Thoracic aorta (tissue), 2 donors: ENCODE data around the gene GJB1. TPM values are rescaled to one million over a fixed set of nuclear protein-coding genes. Genes with fewer than 3 reads are reported as not detected.

ENCODE experiments used
- ATAC-seq: fragments of 150-250 bp; one replicate; pipeline ENCODE4 v1.8.0; 2017; ENCODE audit warnings: low read depth; ENCODE audit not compliant: insufficient number of reproducible peaks, low FRiP score
- DNase-seq: peaks from one replicate; pipeline ENCODE4 v3.0.0-alpha.2; 2020; ENCODE audit warnings: low spot score
- H3K27ac ChIP-seq, 2 donors: fragments of 200-600 bp; sonication (generic); 1 replicate in 1 of 2; 2 replicates in 1 of 2; pipeline ENCODE4 v1.5.1; 2016; ENCODE audit warnings: mild to moderate bottlenecking in 2 of 2, moderate library complexity in 2 of 2
- H3K27me3 ChIP-seq: fragments of 200-600 bp; sonication (generic); replicated peaks from 2 replicates; pipeline ENCODE4 v1.6.0; 2016; ENCODE audit warnings: mild to moderate bottlenecking; ENCODE audit not compliant: insufficient read depth
- H3K36me3 ChIP-seq: fragments of 200-600 bp; sonication (generic); one replicate; pipeline ENCODE4 v1.5.1; 2016
- H3K4me1 ChIP-seq, 2 donors: fragments of 200-600 bp; sonication (generic); 1 replicate in 1 of 2; 2 replicates in 1 of 2; pipeline versions ENCODE4 v1.5.1 to v1.6.0; 2016; ENCODE audit warnings: low read depth in 2 of 2, mild to moderate bottlenecking in 1 of 2; ENCODE audit not compliant: control insufficient read depth in 1 of 2
- H3K4me3 ChIP-seq: fragments of 200-600 bp; sonication (generic); 2 replicates; pipeline ENCODE4 v1.5.1; 2016; ENCODE audit warnings: mild to moderate bottlenecking
- H3K9me3 ChIP-seq: fragments of 200-600 bp; sonication (generic); 2 replicates; pipeline ENCODE4 v1.5.1; 2016
- CTCF ChIP-seq: fragments of 200-600 bp; sonication (generic); IDR thresholded peaks from one replicate; pipeline ENCODE4 v1.5.1; 2019; ENCODE audit warnings: antibody characterized with exemption
- total RNA-seq, 2 donors: library from RNA; depleted of rRNA; stranded (reverse); fragments of >200 nt; gene quantifications; one replicate each; pipeline versions ENCODE4 v1.1.0 to v1.2.3, GENCODE V29; 2016

GJB1 gene
- not detected for total RNA-seq

DNA sequence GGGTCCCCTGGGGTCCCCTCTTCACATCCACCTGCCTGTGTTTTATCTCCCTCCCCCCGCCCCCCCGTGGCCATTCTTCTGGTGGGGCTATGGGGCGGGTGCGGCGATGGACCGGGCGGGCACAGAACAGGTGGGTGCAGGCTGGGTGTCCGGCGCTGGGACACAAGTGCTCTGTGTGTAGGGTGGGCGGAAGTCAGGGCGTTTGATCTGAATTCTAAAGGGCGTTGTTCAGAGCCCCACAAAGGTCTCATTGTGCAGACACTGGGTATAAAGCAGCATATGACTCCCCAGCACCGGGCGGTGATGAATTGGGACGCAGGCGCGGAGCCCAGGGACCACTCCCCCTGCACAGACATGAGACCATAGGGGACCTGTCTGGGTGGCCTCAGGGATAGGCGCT, at the start of gene GJB1:
Gene GJB1 (plus strand): TSS at position 296 of the 400 bp plus-strand sequence. CDS start 484 bp downstream, outside the sequence.
- H3K27ac ChIP-seq = no peak within 1 kb of the TSS
- TF ChIP-seq CTCF = no peak

GRCh38 chrX:71173440-71173839, 49.6 kb upstream of the GJB1 start:
- Histone ChIP-seq H3K4me3 (no peak overlapping the region), H3K36me3 (no peaks in the 10 kb centered on the region), H3K4me1 (no peaks in the 10 kb centered on the region), H3K27me3 (no peaks in the 10 kb centered on the region), H3K9me3 (no peaks in the 10 kb centered on the region), H3K27ac (no peak overlapping the region)
- no peak for TF ChIP-seq CTCF
- DNase-seq (no peak), ATAC-seq (no peak)

More for the DNA sequence above, at the start of gene GJB1:
- no peak within 1 kb of the TSS for H3K4me3 ChIP-seq
- H3K9me3 ChIP-seq = no peaks in the 10 kb centered on the region
- no peaks in the 10 kb centered on the region for H3K36me3 ChIP-seq
- DNase-seq (no peak), ATAC-seq (no peak)
- H3K4me1 ChIP-seq = no peaks in the 10 kb centered on the region
- H3K27me3 ChIP-seq = no peaks in the 10 kb centered on the region

GRCh38 chrX:71174795-71175194, 48.2 kb upstream of the GJB1 start:
- no peak overlapping the region for H3K27ac ChIP-seq
- TF ChIP-seq CTCF = no peak
- no peaks in the 10 kb centered on the region for H3K36me3 ChIP-seq
- H3K9me3 ChIP-seq = no peaks in the 10 kb centered on the region
- DNase-seq (no peak), ATAC-seq (no peak)
- no peaks in the 10 kb centered on the region for H3K27me3 ChIP-seq
- H3K4me3 ChIP-seq = no peak overlapping the region
- H3K4me1 ChIP-seq = no peaks in the 10 kb centered on the region

DNA sequence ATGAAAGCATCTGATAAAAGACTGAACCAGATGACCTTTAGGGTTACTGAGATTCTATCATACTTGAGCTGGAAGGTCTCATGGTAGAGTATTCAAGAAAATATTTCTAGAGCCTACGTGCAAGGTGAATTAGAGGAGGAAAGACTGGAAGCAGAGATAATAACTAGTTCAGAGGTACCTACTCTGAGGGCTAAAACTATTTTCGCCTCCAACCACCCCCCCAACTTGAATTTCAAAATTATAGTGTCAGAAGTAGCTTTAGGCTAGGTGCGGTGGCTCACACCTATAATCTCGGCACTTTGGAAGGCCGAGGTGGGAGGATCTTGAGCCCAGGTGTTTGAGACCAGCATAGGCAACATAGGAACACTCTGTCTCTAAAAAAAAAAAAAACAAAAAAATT, 47.5 kb upstream of the GJB1 start:
- H3K4me1 ChIP-seq = no peaks in the 10 kb centered on the region
- H3K27me3 ChIP-seq = no peaks in the 10 kb centered on the region
- no peaks in the 10 kb centered on the region for H3K9me3 ChIP-seq
- no peak for ATAC-seq
- no peak overlapping the region for H3K27ac ChIP-seq
- no peak for DNase-seq
- no peak overlapping the region for H3K4me3 ChIP-seq
- H3K36me3 ChIP-seq = no peaks in the 10 kb centered on the region
- no peak for TF ChIP-seq CTCF

- ATAC-seq = no peak
- TF ChIP-seq CTCF = no peak
- no peak overlapping the region for H3K27ac ChIP-seq
- no peaks in the 10 kb centered on the region for H3K4me1 ChIP-seq
- H3K27me3 ChIP-seq = no peaks in the 10 kb centered on the region
- DNase-seq = no peak
- H3K36me3 ChIP-seq = no peaks in the 10 kb centered on the region
- H3K4me3 ChIP-seq = no peak overlapping the region
- H3K9me3 ChIP-seq = no peaks in the 10 kb centered on the region
These were observed 45.7 kb upstream of the GJB1 start for GRCh38 chrX:71177327-71177726.
